ENCODE results near the gene SPDYE8. TPM values are rescaled to one million over a fixed set of nuclear protein-coding genes. Genes with fewer than 3 reads are reported as not detected.
"Not testable (repeated sequence)": the region's sequence is repeated elsewhere in the genome, so short reads cannot be mapped to it uniquely, and the experiment has no call there.

The SPDYE8 gene
- total and polyA plus RNA-seq, 2 of the 13 experiments (the other 11 are each of a cell fraction or from before 2014, with no cell fraction given) = not detected

GRCh38 chr7:73005693-73006447 lies 23.7 kb downstream of the SPDYE8 start (continued):
- not testable (repeated sequence) for TF ChIP-seq MAZ (IDR thresholded peaks at IDR 0.05; ENCODE audit: borderline replicate concordance, low read depth, low read length)
- peak; percentile 18; the same call in 1 of the 2 replicates for TF ChIP-seq MAZ (CRISPR knock-in tag; IDR thresholded peaks at IDR 0.05; ENCODE audit: low read depth)
- peak; percentile 52; the same call in 1 of the 2 replicates for TF ChIP-seq PHF20 (CRISPR knock-in tag; IDR thresholded peaks at IDR 0.05)
- TF ChIP-seq PHF8 (CRISPR knock-in tag; IDR thresholded peaks at IDR 0.05) = peak; percentile 75
- TF ChIP-seq HDAC1 (CRISPR knock-in tag; IDR thresholded peaks at IDR 0.05) = peak; percentile 34; the same call in 1 of the 2 replicates
- peak; percentile 86 to 92 for TF ChIP-seq POLR2A (IDR thresholded peaks at IDR 0.05; ENCODE audit: insufficient read depth in 1 of 2, low read depth in 2 of 2, low read length in 2 of 2)
- TF ChIP-seq, protein P1, sequence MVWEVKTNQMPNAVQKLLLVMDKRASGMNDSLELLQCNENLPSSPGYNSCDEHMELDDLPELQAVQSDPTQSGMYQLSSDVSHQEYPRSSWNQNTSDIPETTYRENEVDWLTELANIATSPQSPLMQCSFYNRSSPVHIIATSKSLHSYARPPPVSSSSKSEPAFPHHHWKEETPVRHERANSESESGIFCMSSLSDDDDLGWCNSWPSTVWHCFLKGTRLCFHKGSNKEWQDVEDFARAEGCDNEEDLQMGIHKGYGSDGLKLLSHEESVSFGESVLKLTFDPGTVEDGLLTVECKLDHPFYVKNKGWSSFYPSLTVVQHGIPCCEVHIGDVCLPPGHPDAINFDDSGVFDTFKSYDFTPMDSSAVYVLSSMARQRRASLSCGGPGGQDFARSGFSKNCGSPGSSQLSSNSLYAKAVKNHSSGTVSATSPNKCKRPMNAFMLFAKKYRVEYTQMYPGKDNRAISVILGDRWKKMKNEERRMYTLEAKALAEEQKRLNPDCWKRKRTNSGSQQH (CRISPR knock-in tag; IDR thresholded peaks at IDR 0.05; ENCODE audit: low read depth) = 0 out of 2 replicates have a peak, but pooled peaks have one; percentile 56
- TF ChIP-seq RFXANK (CRISPR knock-in tag; IDR thresholded peaks at IDR 0.05) = peak; percentile 85; the same call in 1 of the 2 replicates
- TF ChIP-seq TFE3 (CRISPR knock-in tag; IDR thresholded peaks at IDR 0.05) = peak; percentile 45; the same call in 1 of the 2 replicates
- peak; percentile 81 for TF ChIP-seq GABPB1 (CRISPR knock-in tag; IDR thresholded peaks at IDR 0.05)
- peak; percentile 32; the same call in 1 of the 2 replicates for TF ChIP-seq FOXK1 (CRISPR knock-in tag; IDR thresholded peaks at IDR 0.05; ENCODE audit: borderline replicate concordance, low read depth)
- TF ChIP-seq NKX3-1 (CRISPR knock-in tag; IDR thresholded peaks at IDR 0.05) = peak; percentile 74; the same call in 1 of the 2 replicates
- TF ChIP-seq ISL2 (CRISPR knock-in tag; IDR thresholded peaks at IDR 0.05) = 0 out of 2 replicates have a peak, but pooled peaks have one; percentile 24
- 0 out of 2 replicates have a peak, but pooled peaks have one; percentile 48 for TF ChIP-seq MXD1 (CRISPR knock-in tag; IDR thresholded peaks at IDR 0.05)
- peak; percentile 47 for TF ChIP-seq ZMYM4 (CRISPR knock-in tag; IDR thresholded peaks at IDR 0.05)
- TF ChIP-seq, protein P2, sequence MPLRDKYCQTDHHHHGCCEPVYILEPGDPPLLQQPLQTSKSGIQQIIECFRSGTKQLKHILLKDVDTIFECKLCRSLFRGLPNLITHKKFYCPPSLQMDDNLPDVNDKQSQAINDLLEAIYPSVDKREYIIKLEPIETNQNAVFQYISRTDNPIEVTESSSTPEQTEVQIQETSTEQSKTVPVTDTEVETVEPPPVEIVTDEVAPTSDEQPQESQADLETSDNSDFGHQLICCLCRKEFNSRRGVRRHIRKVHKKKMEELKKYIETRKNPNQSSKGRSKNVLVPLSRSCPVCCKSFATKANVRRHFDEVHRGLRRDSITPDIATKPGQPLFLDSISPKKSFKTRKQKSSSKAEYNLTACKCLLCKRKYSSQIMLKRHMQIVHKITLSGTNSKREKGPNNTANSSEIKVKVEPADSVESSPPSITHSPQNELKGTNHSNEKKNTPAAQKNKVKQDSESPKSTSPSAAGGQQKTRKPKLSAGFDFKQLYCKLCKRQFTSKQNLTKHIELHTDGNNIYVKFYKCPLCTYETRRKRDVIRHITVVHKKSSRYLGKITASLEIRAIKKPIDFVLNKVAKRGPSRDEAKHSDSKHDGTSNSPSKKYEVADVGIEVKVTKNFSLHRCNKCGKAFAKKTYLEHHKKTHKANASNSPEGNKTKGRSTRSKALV (CRISPR knock-in tag; IDR thresholded peaks at IDR 0.05) = 0 out of 2 replicates have a peak, but pooled peaks have one; percentile 26
- peak; percentile 45; the same call in 1 of the 2 replicates for TF ChIP-seq YEATS4 (CRISPR knock-in tag; IDR thresholded peaks at IDR 0.05; ENCODE audit: borderline replicate concordance)
- 0 out of 2 replicates have a peak, but pooled peaks have one; percentile 4 for TF ChIP-seq ZNF317 (CRISPR knock-in tag; IDR thresholded peaks at IDR 0.05)
- peak; percentile 22 for TF ChIP-seq SKI (IDR thresholded peaks at IDR 0.05; ENCODE audit: partially characterized antibody)
- peak; percentile 37; the same call in 1 of the 2 replicates for TF ChIP-seq RAD21 (CRISPR knock-in tag; IDR thresholded peaks at IDR 0.05)
- TF ChIP-seq ZNF275 (CRISPR knock-in tag; IDR thresholded peaks at IDR 0.05; ENCODE audit: borderline replicate concordance) = 0 out of 2 replicates have a peak, but pooled peaks have one; percentile 48
- TF ChIP-seq ZSCAN21 (CRISPR knock-in tag; IDR thresholded peaks at IDR 0.05; ENCODE audit: borderline replicate concordance) = peak; percentile 57; the same call in 1 of the 2 replicates
- 0 out of 2 replicates have a peak, but pooled peaks have one; percentile 14 for TF ChIP-seq CEBPG (CRISPR knock-in tag; IDR thresholded peaks at IDR 0.05)
